GM18873 (cell line): ENCODE measurements around the gene KHDC4.

Experiments used
- ATAC-seq: cut with Tn5 transposase; IDR thresholded peaks from one replicate; pipeline ENCODE4 v1.9.1; 2021; ENCODE audit warnings: mild to moderate bottlenecking, moderate library complexity, moderate number of reproducible peaks; ENCODE audit not compliant: unreplicated experiment, low FRiP score

Gene KHDC4

GRCh38 chr1:155970531-155971167, 36.4 kb upstream of the KHDC4 start:
- no peak for ATAC-seq

- no peak for ATAC-seq
These were observed 35.2 kb upstream of the KHDC4 start for GRCh38 chr1:155969377-155969791.

DNA sequence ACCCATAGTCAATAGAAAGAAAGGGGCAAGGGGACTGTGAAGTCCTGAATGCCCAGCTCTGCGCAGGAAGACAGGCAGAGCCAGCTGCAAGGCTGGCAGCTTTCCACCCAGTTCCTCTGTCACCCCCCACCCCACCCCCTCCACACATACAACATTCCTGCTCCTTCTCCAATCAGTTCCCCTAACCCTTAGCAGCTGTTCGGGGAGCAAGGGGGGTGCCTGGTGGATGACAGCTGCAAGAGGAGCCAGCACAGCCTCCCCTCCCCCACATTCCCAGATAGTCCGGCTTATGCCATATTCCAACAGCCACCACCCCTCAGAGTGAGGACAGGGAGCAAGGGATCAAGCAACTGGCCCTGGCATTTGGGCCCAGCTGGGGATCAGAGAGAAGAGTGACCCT, 34.5 kb upstream of the KHDC4 start:
- ATAC-seq: no peak

DNA sequence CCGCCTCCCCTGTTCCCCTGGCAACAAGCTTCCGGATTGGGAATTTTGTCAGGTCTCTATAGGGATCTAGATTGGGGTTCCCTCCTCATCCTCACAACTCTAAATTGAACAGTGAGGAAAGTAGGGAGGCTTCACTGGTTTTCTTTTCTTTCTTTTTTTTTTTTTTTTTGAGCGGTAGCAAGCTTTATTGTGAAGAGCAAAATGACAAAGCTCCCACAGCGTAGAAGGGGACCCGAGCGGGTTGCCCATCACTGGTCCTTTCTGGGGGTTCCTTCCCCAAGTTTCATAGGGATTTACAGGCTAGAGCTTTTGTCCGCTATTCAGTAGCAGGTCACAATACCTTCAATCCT, 33.8 kb upstream of the KHDC4 start:
- ATAC-seq: no peak

- no peak for ATAC-seq
These were observed 33.3 kb upstream of the KHDC4 start for GRCh38 chr1:155967341-155968050.

DNA sequence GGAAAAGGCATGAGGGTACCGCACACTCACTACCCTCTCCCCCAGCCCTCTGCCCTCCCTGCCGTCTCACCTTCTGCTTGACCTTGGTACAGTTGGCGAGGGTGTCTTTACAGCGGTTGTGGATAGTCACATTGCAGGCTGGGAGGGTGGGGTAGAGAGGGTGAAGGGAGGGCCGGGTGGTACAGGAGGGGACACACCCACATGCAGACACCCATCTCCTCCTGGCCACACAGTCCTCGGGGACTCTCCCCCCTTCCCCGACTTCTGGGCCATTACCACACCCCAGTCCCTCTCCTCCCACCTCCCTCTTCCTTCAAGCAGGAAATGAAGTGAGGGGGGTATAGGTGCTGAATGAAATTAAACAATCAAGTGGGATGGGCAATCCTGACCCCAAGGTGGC, 32.5 kb upstream of the KHDC4 start:
- no peak for ATAC-seq

DNA sequence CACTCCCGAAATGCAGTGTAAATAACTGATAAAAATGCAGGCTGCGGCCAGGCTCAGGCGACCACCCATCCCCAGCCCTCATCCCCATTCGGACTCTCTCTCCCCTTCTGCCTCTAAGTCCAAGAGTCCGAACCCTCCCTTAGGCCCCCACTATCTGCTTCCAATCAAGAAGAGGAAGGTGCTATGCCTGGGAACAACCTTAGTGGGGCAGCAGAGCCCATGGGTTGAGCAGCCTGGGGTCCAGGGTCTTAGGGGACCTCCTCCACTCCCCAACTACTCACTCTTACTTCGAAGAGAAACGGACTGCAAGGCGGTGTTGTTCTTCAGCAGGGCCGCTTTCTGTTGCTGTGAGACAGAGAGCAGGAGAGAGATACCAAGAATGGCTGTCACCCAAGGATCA, 31.9 kb upstream of the KHDC4 start:
- no peak for ATAC-seq

- no peak for ATAC-seq
These were observed 30.0 kb upstream of the KHDC4 start for GRCh38 chr1:155964193-155964592.

DNA sequence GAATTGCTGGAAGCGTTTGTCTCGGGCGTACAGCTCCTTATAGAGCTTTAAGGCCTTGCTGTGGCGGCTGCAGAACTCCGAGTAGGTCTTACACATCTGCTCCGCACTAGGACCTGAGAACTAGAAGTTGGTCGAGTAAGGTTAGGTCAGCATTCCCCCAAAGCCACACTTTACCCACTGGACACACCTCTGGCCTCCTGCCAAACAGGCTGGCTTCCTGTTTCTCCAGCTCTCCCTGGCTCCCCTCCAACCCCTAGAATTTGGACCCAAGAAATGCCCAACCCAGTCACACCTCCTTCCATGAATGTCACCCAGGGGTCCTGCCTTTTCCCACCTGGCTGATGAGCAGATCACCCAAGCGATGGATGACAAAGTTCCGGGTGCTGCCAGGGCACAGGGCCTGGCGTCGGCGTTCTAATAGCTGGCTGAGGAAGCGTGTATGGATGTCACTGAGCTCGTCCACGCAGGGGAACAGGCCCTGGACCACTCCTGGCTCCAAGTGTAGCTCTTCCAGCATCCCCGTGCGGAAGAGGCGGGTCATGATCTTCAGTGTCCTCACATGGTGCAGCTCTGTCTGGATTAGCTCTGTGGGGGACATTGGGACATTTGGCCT, 28.5 kb upstream of the KHDC4 start:
- ATAC-seq: no peak

- ATAC-seq: no peak
These were observed 27.7 kb upstream of the KHDC4 start for GRCh38 chr1:155961937-155962336.

GRCh38 chr1:155960081-155960745, 26.0 kb upstream of the KHDC4 start:
- ATAC-seq: no peak

- no peak for ATAC-seq
These were observed 23.2 kb upstream of the KHDC4 start for GRCh38 chr1:155957411-155957915.

DNA sequence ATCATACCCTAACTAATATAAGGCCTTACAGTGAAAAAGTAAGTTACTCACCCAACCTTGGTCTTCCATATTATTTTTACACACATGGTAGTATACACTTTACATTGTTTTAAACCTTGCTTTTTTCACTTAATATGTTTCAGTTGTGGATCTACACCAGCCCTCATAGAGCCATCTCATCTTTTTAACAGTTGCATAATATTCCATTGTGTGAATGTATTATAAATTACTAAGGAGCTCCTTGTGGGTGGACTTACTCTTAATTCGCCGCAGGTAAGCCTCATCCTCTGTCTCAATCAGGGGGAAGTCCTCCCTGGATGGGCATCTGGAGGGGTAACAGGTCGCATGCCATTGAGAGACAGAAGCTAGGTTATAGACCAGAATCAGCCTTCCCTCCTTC, 20.4 kb upstream of the KHDC4 start:
- ATAC-seq: no peak

- ATAC-seq: no peak
These were observed 18.3 kb upstream of the KHDC4 start for GRCh38 chr1:155952505-155952890.

GRCh38 chr1:155951753-155952504, 17.7 kb upstream of the KHDC4 start:
- ATAC-seq: no peak

DNA sequence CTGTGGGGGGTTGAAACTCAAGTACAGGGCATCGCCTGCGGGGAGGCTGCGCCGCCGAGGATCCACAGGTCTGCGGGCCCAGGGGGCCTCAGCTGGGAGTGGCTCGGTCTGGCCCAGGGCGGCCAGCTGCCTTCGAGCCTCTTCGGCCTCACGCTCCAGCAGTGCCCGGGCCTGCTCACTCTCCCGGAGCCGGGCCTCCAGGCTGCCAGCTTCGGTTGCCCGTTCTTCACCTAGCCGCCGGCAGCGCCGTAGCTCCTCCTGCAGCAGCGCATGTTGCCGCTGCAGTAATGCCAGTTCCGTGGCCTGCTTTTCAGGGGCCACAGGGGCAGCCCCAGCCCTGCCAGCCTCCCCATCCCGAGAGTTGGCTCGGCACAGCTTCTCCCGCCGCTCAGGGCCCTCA, 16.6 kb upstream of the KHDC4 start:
- no peak for ATAC-seq

GRCh38 chr1:155947741-155948140, 13.5 kb upstream of the KHDC4 start:
- no peak for ATAC-seq

DNA sequence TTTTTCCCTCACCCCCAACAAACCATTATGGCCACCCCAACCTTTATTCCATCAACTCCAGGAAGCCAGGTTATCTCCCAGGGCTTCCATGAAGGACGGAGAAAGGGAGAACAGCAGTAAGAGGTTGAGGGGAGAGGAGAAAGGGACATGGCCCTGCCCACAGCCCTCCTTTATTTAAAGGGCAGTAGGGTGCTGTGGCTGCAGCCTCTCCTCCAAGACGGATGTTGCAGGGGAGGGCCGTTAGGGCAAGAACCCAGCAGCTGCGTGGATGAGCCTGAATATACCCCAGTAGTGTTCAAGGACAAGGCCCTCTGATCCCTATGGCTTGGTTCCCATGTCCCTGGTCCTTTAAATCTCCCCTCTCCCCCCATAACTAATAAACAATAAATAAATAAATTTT, 13.1 kb upstream of the KHDC4 start:
- no peak for ATAC-seq

GRCh38 chr1:155946633-155947219, 12.5 kb upstream of the KHDC4 start:
- ATAC-seq: no peak

- no peak for ATAC-seq
These were observed 10.2 kb upstream of the KHDC4 start for GRCh38 chr1:155944444-155944799.
